HEK293T (cell line): ENCODE results near the gene MN1.

Experiments used
- ARNT ChIP-seq: fragments of 450-650 bp; IDR thresholded peaks from 2 replicates; pipeline ENCODE4 v1.6.1; 2017; ENCODE audit warnings: mild to moderate bottlenecking
- BHLHE40 ChIP-seq: fragments of 450-650 bp; IDR thresholded peaks from 2 replicates; pipeline ENCODE4 v1.6.1; 2016; ENCODE audit warnings: mild to moderate bottlenecking, moderate library complexity, borderline replicate concordance
- ELF4 ChIP-seq: fragments of 450-650 bp; IDR thresholded peaks from 2 replicates; pipeline ENCODE4 v1.6.1; 2017; ENCODE audit warnings: antibody characterized with exemption
- FOXM1 ChIP-seq: fragments of 450-650 bp; IDR thresholded peaks from 2 replicates; pipeline ENCODE4 v1.6.1; 2017; ENCODE audit warnings: mild to moderate bottlenecking, borderline replicate concordance
- HDGF ChIP-seq: fragments of 450-650 bp; IDR thresholded peaks from 2 replicates; pipeline ENCODE4 v1.6.1; 2017; ENCODE audit warnings: antibody characterized with exemption, borderline replicate concordance
- NFRKB ChIP-seq: fragments of 450-650 bp; IDR thresholded peaks from 2 replicates; pipeline ENCODE4 v1.6.1; 2016; ENCODE audit warnings: mild to moderate bottlenecking, moderate library complexity
- SP1 ChIP-seq: fragments of 450-650 bp; IDR thresholded peaks from 2 replicates; pipeline ENCODE4 v1.6.1; 2017
- SUZ12 ChIP-seq: fragments of 450-650 bp; IDR thresholded peaks from 2 replicates; pipeline ENCODE4 v1.6.1; 2016; ENCODE audit warnings: mild to moderate bottlenecking
- TARDBP ChIP-seq: fragments of 450-650 bp; IDR thresholded peaks from 2 replicates; pipeline ENCODE4 v1.6.1; 2016

- TF ChIP-seq ELF4 = no peak
- no peak for TF ChIP-seq HDGF
- TF ChIP-seq BHLHE40 = no peak
- TF ChIP-seq NFRKB = no peak
- no peak for TF ChIP-seq FOXM1
- TF ChIP-seq SP1 = no peak
- TF ChIP-seq SUZ12 = no peak
- no peak for TF ChIP-seq ARNT
- no peak for TF ChIP-seq TARDBP
These were observed 77.8 kb downstream of the MN1 start for GRCh38 chr22:27723708-27724107.
